Brain microvascular endothelial cell (primary cell): ENCODE results near the gene RASSF7.

Source experiments
- DNase-seq: peaks from one replicate; pipeline ENCODE4 v3.0.0-alpha.2; 2020
- H3K27ac ChIP-seq: fragments of 250-450 bp; sonication (Bioruptor Pico); 2 replicates; pipeline ENCODE4 v1.5.1; 2020; ENCODE audit warnings: mild to moderate bottlenecking, moderate library complexity
- H3K27me3 ChIP-seq: fragments of 250-450 bp; sonication (Bioruptor Pico); replicated peaks from 2 replicates; pipeline ENCODE4 v1.5.1; 2020; ENCODE audit warnings: mild to moderate bottlenecking
- H3K36me3 ChIP-seq: fragments of 250-450 bp; sonication (Bioruptor Pico); replicated peaks from 2 replicates; pipeline ENCODE4 v1.5.1; 2020; ENCODE audit warnings: mild to moderate bottlenecking
- H3K4me3 ChIP-seq: 2 replicates; pipeline ENCODE4 v1.5.1; 2011; ENCODE audit warnings: low read depth, mild to moderate bottlenecking, control low read depth, low read length, moderate library complexity
- in situ Hi-C: cut with HindIII; loops from 2 replicates; pipeline ENCODE4 v1.10.0; 2017; ENCODE audit warnings: low sequenced_read_pairs, low pct_ligation_motif_present
- TF ChIP-seq, protein P1 (sequence below): IDR thresholded peaks from 2 replicates; pipeline ENCODE4 v1.5.1; 2011; ENCODE audit warnings: low read depth, mild to moderate bottlenecking, moderate library complexity, low read length, control low read depth, inconsistent platforms; ENCODE audit errors: missing control alignments

The RASSF7 gene

DNA sequence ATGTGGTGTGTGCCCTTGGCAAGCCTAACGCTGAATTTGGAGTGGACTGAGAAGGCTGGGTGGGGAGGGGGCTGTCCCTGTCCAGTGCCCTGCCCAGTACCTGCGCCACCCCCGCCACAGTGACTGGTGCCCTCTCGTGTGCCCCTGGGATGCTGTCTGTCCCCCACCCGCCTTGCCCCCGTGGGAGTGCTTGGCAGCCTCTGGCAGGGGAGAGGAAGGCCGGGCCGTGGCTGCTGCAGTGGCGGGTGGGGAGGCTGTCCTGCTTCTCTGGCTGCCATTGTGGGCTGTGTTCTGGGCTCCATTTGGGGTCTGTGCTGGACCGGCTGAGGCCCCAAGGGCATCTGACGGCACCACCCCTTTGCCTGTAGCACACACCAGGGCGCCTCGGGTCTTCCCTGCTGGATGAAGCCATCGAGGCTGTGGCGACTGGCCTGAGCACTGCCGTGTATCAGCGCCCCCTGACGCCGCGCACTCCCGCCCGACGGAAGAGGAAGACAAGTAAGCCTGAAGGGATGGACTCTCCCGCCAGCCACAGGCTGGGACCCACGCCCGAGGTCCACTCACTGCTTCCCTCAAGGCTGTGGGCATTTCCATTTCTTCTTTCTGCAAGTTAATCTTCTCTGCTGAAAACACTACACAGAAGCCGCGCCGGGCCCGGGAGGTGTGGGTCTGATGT is 37.4 kb downstream of the RASSF7 start:
- no peaks in the 10 kb centered on the region for H3K27me3 ChIP-seq
- no peak for DNase-seq
- H3K36me3 ChIP-seq: peaks cover 65% of the 10 kb centered on the region
- no peak overlapping the region for H3K27ac ChIP-seq
- no peak overlapping the region for H3K4me3 ChIP-seq
- in situ Hi-C loops: no loop called here
- TF ChIP-seq, protein P1, sequence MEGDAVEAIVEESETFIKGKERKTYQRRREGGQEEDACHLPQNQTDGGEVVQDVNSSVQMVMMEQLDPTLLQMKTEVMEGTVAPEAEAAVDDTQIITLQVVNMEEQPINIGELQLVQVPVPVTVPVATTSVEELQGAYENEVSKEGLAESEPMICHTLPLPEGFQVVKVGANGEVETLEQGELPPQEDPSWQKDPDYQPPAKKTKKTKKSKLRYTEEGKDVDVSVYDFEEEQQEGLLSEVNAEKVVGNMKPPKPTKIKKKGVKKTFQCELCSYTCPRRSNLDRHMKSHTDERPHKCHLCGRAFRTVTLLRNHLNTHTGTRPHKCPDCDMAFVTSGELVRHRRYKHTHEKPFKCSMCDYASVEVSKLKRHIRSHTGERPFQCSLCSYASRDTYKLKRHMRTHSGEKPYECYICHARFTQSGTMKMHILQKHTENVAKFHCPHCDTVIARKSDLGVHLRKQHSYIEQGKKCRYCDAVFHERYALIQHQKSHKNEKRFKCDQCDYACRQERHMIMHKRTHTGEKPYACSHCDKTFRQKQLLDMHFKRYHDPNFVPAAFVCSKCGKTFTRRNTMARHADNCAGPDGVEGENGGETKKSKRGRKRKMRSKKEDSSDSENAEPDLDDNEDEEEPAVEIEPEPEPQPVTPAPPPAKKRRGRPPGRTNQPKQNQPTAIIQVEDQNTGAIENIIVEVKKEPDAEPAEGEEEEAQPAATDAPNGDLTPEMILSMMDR: no peak

DNA sequence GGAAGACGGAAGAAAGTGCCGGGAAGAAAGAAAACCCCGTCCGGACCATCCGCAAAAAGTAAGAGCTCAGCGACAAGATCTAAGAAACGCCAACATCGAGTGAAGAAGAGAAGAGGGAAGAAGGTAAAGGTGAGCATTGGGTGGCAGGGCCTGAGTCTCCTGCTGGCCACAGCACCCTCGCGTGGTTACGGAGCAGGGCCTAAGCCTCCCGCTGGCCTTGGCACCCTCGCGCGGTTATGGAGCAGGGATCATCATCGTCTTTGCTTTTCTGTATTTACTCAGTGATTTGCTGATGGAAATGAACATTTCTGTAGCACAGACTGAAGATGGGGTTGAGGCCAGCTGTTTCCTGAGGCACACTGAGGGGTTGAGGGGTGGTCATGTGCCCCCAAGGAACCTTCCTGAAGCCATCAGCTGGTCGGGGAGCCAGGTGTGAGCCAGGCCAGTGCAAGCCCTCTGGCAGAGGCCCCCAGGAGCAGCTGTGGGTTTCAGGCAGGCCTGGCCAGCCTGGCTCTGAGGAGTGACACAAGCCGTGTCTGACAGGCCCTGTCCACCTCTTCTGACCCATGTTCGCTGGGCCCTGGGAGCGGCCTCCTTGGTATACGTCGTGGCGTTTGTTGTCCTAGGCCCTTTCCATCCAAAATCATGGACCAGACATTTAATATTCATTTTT is 40.9 kb downstream of the RASSF7 start:
- in situ Hi-C loops: no loop called here
- H3K36me3 ChIP-seq: peaks cover 72% of the 10 kb centered on the region

DNA sequence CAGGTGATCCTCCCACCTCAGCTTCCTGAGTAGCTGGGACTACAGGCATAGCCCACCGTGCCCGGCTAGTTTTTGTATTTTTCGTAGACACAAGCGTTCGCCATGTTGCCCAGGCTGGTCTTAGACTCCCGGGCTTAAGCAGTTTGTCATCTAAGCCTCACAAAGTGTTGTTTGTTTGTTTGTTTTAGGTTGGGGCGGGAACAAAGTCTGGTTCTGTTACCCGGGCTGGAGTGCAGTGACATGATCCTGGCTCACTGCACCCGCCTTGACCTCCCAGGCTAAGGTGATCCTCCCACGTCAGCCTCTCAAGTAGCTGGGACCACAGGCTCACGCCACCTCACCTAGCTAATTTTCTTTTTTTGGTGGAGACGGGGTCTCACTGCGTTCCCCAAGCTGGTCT is 42.4 kb downstream of the RASSF7 start:
- no peak for DNase-seq
- Histone ChIP-seq H3K27me3 (no peaks in the 10 kb centered on the region), H3K27ac (no peak overlapping the region), H3K4me3 (no peak overlapping the region), H3K36me3 (peaks cover 77% of the 10 kb centered on the region)
- TF ChIP-seq, protein P1: no peak
- in situ Hi-C loops: no loop called here

More for the DNA sequence above, 40.9 kb downstream of the RASSF7 start:
- H3K27ac ChIP-seq: no peak overlapping the region
- TF ChIP-seq, protein P1: no peak
- no peak for DNase-seq
- H3K27me3 ChIP-seq: no peaks in the 10 kb centered on the region
- no peak overlapping the region for H3K4me3 ChIP-seq

DNA sequence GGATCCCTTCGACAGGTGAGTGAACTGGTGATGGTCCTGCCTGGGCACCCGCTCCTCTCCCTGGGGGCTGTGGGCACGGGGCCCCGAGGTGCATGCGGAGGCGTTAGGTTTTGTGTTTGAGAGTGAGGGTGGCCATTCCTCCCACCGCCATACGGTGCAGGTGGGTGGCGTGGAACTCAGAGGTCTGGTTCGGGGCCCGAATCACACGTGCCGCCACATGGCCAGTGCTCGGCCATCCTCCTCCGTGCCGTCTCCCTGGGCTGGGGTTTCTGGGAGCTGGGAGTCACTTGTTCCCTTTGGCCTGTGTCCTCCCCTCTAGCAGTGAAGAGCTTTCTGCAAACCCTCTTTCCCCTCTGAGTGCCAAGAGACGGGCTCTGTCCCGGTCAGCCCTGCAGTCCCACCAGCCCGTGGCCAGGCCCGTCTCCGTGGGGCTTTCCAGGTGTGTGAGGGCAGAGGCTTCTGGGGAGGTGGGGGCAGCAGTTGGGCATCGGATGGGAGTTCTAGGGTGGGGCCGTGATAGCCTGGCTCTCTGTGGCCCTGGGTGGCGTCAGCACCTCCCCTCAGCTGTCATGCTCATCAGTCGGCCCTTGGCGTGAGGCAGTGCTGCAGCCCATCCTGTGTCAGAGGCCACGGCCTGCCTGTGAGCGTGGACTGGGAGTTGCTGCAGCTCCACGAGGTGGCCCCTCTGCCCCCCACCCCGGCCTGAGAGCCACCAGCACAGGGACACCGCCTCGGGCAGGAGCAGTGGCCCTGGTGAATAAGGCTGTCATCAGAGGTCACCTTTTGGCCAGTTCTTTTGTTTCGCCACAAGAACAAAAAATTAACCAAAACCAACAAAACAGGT is 44.7 kb downstream of the RASSF7 start:
- in situ Hi-C loops: no loop called here
- no peak overlapping the region for H3K27ac ChIP-seq
- peaks cover 80% of the 10 kb centered on the region for H3K36me3 ChIP-seq
- H3K4me3 ChIP-seq: no peak overlapping the region
- H3K27me3 ChIP-seq: no peaks in the 10 kb centered on the region
- TF ChIP-seq, protein P1: no peak
- DNase-seq: no peak

DNA sequence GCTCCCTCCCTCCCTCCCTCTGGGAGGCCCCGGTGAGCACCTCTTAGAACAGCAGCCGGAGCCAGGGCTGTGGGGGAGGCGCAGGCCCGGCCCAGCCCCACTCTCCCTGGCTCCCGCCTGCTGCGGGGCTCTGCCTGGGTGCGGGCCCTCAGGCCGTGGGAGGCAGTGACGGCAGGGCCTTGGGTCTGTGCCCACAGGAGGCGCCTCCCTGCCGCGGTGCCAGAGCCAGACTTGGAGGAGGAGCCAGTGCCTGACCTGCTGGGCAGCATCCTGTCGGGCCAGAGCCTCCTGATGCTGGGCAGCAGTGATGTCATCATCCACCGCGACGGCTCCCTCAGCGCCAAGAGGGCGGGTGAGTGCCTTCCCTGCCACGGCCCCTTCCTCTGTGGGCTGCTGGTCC is 45.5 kb downstream of the RASSF7 start:
- no peak overlapping the region for H3K27ac ChIP-seq
- H3K4me3 ChIP-seq: no peak overlapping the region
- TF ChIP-seq, protein P1: no peak
- no peak for DNase-seq
- peaks cover 81% of the 10 kb centered on the region for H3K36me3 ChIP-seq
- in situ Hi-C loops: no loop called here
- H3K27me3 ChIP-seq: no peaks in the 10 kb centered on the region
